GM19468 (cell line): ENCODE results near the gene SP5.
"Not testable (repeated sequence)": the region's sequence is repeated elsewhere in the genome, so short reads cannot be mapped to it uniquely, and the experiment has no call there.

ENCODE experiments used
- ATAC-seq: cut with Tn5 transposase; IDR thresholded peaks from one replicate; pipeline ENCODE4 v1.9.1; 2021; ENCODE audit warnings: mild to moderate bottlenecking, moderate library complexity, moderate number of reproducible peaks; ENCODE audit not compliant: unreplicated experiment; ENCODE audit errors: extremely low read depth

SP5 gene

GRCh38 chr2:170734601-170735000 is 19.5 kb downstream of the SP5 start:
- not testable (repeated sequence) for ATAC-seq

- ATAC-seq: no peak
These were observed 21.5 kb downstream of the SP5 start for GRCh38 chr2:170736628-170737027.

GRCh38 chr2:170737406-170737805 is 22.3 kb downstream of the SP5 start:
- ATAC-seq: no peak

- ATAC-seq: no peak
These were observed 22.7 kb downstream of the SP5 start for GRCh38 chr2:170737821-170738220.

- ATAC-seq: no peak
These were observed 23.9 kb downstream of the SP5 start for GRCh38 chr2:170739048-170739447.

- no peak for ATAC-seq
These were observed 24.4 kb downstream of the SP5 start for GRCh38 chr2:170739507-170740046.

GRCh38 chr2:170740660-170741059 is 25.5 kb downstream of the SP5 start:
- no peak for ATAC-seq

- no peak for ATAC-seq
These were observed 26.9 kb downstream of the SP5 start for GRCh38 chr2:170742000-170742399.

GRCh38 chr2:170742896-170743529 is 27.9 kb downstream of the SP5 start:
- no peak for ATAC-seq

GRCh38 chr2:170743530-170744239 is 28.5 kb downstream of the SP5 start:
- no peak for ATAC-seq

GRCh38 chr2:170744248-170745002 is 29.3 kb downstream of the SP5 start:
- ATAC-seq: no peak

GRCh38 chr2:170745305-170745704 is 30.2 kb downstream of the SP5 start:
- ATAC-seq: no peak

- no peak for ATAC-seq
These were observed 32.8 kb downstream of the SP5 start for GRCh38 chr2:170747921-170748320.

- ATAC-seq: not testable (repeated sequence)
These were observed 36.4 kb downstream of the SP5 start for GRCh38 chr2:170751555-170751954.

GRCh38 chr2:170761572-170761971 is 46.4 kb downstream of the SP5 start:
- no peak for ATAC-seq

GRCh38 chr2:170762760-170763159 is 47.6 kb downstream of the SP5 start:
- ATAC-seq: no peak

GRCh38 chr2:170763232-170763631 is 48.1 kb downstream of the SP5 start:
- no peak for ATAC-seq

GRCh38 chr2:170764880-170765261 is 49.7 kb downstream of the SP5 start:
- ATAC-seq: no peak

GRCh38 chr2:170766693-170767092 is 51.6 kb downstream of the SP5 start:
- ATAC-seq: no peak
